Stimulated activated CD4-positive, alpha-beta T cell treated with anti-CD3 and anti-CD28 coated beads, Interleukin-4, amount 100 ng/mL, for 48 hours (primary cell): ENCODE measurements around the gene ACSS3.
"Not testable (repeated sequence)": the region's sequence is repeated elsewhere in the genome, so short reads cannot be mapped to it uniquely, and the experiment has no call there.

Experiments
- DNase-seq, 2 donors: peaks; one replicate each; pipeline ENCODE4 v3.0.0-alpha.2; 2020; ENCODE audit warnings: low read depth in 2 of 2

Gene ACSS3

DNA sequence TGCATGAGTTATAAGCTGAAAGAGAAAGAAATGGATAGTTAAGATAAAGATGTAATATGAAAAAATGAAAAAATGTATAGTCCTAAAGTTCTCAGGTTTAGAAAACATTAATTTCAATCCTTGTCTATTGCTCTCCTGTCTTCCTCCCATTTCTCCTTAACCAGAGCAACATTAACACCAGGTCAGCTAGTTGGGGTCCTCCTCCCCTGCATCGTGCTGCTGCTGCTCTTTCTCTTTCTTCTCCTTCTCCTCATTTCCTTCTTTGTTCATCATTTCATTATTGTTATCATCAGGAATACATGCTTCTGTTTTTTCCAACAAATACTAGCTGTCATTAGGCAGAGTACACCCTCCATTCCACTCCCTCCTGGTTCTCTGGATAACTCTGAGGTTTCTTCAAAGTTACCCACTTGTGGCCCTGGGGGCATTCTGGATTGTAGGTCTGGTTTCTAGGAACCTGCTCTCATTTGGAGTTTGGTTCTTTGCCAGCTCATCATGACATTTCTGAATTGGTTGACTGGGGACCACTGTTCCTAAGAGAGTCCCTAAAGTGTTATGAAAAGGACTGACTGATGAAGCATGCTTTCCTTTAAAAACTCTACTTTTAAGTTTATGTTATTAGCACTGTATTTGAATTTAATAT lies 17.0 kb downstream of the ACSS3 start:
- DNase-seq = no peak

DNA sequence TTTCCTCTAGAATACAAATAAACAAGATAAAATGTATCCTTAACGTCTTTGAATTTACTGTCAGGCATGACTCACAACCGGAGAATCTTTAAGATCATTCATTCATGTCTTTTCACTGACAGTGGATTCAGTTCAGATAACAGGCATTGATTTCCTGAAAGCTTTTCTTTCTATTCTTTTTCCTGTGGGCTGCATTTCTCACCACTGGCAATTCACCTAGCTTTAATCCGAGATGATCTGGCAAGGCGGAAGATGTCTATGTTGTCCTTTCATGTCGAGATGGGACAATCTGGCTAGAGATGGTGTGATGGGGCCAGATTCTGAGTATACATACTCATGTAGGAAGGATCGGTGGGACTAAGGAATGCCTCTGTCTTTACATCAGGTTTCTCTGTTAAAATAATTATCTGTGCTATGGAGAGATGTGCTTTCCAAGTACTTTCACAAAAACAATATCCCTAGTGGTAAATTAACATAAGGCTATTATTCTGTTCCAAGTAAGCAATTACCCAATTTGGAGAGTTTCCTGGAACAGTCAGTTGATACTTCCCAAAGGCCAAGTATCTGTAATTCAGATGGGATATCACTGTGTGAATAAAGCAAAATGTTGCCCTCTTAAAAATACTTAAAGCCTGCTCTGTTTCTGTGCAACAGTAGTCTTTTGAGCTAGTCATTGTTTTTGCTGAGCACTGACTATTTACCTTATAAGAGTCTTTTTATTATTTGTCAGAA lies 17.8 kb downstream of the ACSS3 start:
- DNase-seq = no peak

DNA sequence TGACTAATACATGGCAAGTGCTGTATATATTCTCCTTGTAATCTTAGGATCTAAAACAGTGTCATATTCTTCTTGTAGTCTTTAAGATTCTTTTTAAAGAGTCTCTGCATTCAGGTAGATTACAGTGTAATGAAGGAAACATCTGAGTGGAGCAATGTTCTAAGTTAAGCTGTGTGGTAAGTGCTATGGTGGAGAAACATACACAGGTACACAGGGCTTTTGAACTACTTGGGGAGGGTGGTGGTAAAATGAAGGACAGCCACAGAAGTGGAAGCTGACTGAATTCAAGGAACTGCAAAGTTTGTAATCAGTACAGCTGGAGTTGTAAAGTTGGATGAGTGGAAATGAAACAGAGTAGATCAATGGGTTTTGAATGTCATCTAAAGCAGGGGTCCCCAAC lies 27.8 kb downstream of the ACSS3 start:
- DNase-seq = no peak

DNA sequence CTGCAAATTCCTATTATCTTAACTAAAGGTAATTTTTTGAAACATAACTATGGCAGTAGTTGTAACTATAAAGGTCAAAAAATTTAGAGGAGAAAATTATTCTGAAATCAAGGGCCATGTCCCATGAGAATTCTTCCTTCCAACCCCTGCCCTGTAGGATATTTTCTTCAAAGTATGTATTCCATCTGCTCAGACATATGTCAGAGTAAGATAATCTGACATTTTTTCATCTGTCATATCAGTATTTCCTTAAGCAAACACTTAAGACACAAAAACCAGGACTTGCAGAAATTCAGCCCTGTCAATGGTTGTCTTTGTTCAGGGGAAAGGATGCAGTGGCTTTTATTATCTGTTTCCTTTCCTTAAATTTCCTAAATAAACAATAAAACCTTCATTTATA lies 36.3 kb downstream of the ACSS3 start:
- DNase-seq = no peak

DNA sequence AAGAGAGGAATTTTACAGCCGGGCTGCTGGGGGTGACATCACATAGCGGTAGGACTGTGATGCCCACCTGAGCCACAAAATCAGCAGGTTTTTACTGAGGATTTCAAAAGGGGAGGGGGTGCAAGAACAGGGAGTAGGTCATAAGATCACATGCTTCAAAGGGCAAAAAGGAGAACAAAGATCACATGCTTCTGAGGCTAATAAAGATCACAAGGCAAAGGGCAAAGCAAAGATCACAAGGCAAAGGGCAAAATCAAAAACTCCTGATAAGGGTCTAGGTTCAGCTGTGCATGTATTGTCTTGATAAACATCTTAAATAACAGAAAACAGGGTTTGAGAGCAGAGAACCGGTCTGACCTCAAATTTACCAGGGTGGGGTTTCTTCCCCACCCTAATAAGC lies 41.2 kb downstream of the ACSS3 start:
- DNase-seq = not testable (repeated sequence)

DNA sequence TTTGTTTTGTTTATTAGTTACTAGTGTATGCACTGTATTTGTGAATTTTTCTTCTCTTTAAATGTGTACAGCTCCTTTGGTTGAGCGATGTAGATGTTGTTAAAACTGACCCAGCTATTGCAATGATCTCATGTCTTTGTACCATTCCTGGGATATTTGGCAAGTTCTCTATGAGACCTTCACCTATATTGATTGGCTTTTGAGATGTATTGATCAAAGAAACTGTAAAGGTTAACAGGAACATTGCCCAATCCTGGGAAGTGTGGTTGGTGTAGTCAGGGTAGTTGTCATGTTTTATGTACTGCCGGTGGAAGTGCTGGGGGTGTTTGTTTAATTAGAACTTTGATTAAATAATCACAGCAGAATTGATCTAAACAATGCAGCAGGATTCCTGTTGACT lies 43.1 kb downstream of the ACSS3 start:
- DNase-seq = no peak

DNA sequence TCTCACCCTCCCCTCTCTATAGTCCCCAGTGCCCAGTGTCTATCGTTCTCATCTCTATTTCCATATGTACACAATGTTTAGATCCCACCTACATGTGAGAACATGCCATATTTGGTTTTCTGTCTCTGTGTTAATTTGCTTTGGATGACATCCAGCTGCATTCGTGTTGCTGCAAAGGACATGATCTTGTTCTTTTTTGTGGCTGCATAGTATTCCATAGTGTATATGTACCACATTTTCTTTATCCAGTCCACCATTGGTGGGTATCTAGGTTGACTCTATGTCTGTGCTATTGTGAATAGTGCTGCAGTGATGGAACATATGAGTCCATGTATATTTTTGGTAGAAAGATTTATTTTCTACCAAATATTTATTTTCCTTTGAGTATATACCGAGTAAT lies 45.7 kb downstream of the ACSS3 start:
- DNase-seq = no peak

DNA sequence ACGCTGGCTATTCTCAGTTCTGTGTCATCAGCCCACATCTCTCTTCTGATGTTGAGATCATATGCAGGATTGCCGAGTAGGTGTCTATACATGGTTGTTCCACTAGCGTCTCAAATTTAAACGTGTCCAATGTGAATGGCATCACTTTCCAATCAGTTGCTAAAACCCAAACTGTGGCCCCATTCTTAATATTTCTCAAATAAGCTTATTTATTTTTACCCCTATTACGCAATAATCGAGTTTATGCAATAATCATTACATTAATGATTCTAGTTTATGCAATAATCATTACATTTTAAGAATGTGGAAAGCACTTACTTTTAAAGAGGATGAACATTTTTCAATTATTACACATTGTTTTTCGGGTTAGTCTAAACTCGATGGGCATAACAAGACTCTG lies 47.8 kb downstream of the ACSS3 start:
- DNase-seq = no peak

DNA sequence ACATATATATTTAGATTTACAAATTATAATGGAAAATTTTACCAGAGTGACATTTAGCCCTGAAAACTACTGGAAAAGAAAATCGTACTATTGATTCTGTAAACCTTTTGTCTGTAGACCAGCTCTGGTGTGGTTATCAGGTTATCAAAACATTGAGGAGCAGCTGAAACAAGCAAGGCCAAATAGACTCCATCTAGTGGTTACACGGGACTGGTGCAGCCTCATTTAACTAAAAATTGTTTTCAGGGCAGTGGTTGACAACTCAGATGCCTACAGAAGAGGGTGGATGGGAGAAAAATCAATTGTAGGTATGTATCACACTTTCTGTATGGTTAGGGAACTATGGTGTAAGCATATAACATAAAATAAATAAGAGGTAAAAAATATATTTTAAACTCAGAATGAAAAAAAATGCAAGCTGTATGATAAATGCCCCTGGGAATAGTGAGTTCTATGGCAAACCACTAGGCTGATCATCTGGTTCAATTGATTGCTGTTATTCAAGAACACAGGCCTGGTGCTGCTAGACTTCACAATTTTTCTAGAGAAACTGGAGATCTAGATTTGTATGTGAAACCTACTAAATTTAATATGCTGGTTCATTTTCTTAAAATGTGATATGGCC lies 51.2 kb downstream of the ACSS3 start:
- no peak for DNase-seq

DNA sequence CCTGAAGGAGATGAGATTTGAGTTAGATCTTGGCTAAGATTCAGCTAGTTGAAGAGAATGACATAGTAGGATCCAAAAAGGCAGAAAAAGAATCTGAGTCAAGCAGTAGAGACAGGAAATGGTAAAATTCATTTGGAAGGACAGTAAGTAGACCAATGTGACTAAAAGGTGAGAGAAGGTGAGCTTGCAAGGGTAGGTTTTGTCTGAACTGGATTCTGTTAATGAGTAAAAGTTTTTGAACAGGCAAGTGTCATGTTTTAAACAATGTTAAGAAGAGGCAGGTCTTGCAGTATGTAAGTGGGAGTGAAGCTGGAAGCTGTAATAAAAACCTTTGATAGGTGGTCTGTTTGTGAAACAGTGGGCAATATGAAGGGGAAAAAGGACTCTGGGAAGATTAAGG lies 58.6 kb downstream of the ACSS3 start:
- DNase-seq = no peak

DNA sequence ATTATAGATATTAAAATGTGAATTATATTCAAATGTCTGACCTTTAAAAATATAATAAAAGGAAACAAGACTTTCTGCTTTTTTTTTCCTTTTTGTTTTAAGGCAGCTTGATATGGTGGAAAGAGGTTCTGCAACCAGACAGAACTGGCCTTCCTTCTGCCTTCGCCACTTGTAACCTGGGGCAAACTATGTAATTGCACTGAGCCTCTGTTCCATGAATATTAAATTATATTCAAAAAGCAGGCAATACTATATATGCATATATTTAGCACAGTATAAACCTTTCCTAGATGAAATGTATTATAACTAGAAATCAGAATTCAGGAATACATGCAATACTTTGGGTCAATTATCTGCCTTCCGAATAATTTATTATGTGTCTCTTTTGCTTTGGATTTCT lies 59.9 kb downstream of the ACSS3 start:
- no peak for DNase-seq

DNA sequence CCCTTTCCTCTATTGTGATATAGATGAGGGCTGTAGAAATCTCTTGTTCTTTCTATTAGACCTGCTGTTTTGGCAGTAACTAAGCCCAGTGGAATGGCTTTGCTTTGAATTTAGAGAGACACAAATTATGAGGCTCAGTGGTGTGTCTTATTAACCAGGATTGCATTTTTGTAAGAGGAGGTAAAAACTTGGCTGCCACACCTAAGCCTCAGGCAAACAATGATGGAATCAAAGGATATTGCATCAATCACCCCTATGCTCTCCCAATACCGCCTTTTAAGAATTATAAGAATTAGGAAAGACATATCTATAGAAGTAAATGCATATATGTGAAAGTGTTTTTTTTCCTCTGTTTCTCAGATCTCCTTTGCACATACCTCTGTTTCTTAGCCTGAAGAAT lies 63.3 kb downstream of the ACSS3 start:
- DNase-seq = no peak

DNA sequence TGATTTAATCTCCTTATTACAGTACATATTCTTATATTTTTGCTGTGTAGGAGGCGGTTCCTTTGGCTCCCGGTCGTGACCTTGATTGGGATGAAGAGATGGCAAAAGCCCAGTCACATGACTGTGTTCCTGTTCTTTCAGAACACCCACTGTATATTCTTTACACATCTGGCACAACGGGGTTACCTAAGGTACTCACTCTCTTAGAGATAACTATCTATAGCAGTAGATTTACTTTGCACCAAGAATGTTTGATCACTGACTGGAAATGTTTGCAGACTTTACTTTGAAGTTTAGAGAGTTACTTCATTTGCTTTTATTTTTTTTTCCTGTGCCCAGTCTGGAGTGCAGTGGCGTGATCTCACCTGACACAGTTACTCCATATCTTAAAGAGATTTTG lies 65.2 kb downstream of the ACSS3 start:
- no peak for DNase-seq

DNA sequence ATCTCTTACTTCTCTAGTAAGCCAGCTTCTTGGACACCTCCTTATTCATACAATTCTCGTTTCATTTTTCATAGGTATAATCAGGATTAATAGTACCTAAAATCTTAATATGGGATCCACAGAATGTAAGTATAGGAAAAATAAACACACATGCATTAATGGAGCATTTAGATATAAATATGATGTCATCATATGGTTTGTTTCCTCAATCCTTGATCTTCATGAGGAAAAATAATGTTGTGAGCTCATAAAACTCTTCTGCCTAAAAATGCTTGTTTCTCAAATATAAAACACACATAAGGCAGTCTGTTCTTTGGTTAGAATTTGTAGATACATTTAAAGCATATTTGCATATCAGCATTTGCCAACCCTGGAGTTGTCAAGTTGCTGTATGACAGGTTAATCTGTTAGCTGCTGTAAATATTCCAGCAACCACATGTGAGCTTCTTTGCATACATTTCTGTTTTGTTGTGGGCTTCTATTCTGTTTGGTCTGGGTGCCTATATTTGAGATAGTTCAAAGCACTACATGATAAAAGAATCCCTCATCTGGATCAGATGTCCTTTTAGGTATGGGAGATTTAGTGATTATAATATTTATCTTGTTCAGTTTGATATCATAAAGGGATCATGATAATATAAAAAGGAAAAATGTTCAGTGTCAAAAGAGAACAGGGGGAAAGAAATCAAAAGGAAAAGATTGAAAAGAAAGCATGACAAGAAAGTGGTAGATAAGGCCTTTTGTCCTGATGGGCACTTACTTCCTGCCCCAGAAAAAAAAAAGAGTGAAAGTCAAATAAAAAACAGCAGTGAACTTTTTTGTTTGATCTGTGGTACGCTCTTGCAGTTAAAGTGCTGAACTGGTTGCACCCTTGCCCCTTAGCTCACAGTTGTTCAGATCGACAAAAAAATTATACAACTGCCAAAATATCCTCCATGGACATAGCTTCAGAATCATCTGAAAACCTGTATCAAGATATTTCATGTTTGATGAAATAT lies 68.6 kb downstream of the ACSS3 start:
- no peak for DNase-seq

DNA sequence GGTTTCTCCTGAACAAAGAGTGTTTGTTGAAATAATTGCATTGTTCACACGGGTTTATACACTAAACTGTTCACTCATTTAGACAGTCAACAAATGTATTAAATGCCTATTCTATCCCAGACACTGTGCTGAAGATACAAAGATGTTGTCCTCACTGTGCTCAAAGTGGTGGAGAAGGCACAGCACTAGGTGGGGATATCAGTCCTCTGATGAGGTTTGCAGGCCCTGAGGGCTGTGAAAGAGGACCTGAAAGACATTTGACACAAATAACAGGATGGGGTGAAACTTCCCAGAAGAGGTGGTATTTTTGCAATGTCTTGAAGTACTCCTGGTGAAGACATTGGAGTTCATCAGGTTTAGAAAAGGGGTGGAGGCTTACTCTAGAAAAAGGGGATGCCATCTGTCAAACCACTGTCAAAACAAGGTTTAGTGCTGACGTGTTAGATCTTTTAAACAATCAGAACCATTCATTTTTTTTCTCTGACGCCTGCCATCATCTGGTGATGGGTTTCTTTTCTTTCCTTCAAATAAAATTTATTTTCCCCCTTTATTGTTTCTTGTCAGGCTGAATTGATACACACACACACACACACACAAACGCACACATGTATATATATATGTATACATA lies 69.5 kb downstream of the ACSS3 start:
- no peak for DNase-seq

DNA sequence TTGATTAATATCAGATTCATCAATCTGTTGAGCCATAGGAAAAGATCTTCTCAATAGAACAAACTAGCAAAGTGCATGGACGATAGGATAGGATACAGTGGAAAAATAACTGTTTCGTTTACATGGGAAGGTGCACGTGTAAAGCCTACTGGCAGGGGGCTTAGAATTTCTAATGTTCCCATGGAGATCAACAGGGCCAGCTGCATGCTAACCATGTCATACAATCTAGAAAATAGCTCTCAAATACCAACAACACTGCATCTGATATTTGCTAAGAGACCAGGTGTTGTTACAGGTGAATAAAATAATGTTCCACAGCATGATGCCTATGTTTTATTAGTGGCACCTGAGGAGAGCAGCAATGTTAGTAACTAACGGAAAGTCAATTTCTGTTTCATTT lies 72.5 kb downstream of the ACSS3 start:
- no peak for DNase-seq

DNA sequence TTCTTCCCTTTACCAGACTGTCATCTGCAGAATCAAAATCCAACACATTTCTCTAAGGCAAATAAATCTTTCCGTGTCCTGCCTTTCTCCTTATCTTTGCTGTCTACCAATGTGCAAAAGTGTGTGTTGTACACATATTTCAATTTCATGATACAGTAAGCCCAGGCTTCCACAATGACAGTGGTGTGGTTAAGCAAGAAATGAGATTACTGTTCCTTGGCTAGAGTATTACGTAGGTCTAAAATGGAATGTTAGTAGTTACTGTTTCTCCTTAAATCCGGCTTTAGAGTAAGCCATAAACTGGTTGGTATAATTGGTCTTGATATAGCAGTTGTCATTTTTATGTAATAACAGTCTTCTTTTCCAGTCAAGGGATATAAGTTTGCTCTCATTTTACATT lies 82.0 kb downstream of the ACSS3 start:
- DNase-seq = no peak

DNA sequence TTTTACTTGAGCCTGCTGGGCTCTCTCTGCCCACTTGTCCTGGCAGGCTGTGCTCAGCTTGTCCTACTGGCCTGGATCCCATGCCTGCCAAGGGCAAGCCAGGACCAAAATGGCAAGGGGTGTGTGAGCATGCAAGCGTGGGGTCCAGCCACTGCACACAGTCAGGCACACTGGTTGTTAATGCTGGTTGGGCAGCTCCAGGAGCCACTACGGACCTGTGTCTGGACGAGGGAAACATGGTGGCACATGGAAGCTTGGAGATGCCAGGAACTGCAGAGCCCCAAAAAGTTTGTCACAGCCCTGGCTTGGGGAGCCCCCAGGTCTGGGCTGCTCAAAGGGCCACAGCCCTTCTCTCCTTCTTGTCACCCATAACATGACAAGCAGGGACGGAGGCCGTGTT lies 83.8 kb downstream of the ACSS3 start:
- DNase-seq = no peak

DNA sequence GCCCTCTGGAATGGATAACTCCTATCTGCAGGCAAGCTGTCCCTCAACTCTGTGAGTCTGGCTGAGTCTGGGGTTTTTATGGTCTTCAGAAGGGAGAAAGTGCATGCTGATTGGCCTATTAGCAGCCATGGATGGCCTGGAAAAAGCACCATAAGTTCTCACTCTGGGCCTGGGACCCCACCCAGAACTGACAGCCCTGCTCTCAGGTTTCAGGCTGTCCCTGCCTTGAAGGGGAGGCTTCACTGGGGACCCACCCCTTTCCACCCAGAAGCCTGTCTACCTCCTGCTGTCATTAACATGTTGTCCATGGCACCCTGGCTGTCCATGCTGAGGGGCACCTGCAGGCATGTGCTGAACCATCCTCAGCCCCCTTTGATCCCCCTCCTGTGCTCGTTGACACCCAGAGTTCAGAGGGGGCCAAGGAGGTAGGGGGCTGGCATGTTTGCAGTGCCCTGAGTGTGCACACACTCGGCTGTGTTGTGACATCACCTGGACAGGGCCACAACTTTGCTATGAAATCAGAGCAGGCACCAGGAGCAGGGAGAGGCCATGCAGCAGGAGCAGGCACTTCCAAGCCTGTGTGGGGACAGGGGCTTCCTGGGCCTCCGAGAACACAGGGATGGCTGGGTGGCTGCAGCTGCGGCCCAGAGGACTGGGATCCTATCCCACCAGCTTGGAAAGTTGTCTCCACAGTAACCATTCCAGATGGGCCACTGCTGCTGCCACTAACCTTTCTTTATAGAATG lies 84.7 kb downstream of the ACSS3 start:
- no peak for DNase-seq

DNA sequence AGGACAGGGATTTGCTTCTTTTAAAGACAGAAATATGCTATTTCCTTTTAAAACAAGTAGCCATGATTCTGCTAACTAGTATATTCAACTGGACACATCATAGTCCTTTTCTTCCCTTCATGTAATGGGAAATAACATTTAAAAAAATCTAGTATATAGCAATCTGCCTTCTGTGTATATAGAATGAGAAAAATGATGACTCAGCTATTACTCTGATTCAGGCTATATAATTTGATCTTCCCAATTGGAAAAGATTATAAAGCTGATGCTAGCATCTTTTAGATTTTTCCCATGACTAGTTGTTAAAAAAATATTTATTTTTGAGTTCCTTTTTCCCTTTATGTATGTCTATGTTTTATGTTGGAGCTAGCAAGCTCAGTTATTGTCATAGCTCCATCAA lies 86.9 kb downstream of the ACSS3 start:
- DNase-seq = no peak

DNA sequence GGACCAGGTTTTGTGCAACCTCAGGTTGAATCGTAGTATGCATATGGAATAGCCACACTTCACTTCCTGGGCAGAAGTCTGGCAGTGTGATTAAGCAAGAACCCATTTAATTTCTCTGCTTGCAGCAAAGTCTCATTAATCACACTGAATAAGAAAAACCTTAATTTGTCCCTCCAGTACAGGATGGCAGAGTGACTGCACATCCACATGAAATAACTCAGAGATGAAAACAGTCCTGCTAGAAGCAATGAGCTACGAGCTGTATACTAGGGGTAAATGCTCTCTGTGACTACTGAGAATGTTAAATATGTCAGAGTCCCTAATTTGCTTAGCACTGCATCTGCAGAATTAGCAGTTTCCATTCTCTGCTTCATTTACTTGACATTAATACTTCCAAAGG lies 88.9 kb downstream of the ACSS3 start:
- no peak for DNase-seq
